HG02884 (cell line): Measurements from ENCODE around the gene OR4A16.

Source experiments
- ATAC-seq: cut with Tn5 transposase; IDR thresholded peaks from one replicate; pipeline ENCODE4 v1.9.1; 2021; ENCODE audit warnings: mild to moderate bottlenecking, moderate library complexity; ENCODE audit not compliant: unreplicated experiment

Gene OR4A16

GRCh38 chr11:55342901-55343300, at the start of gene OR4A16:
TSS of gene OR4A16 (plus strand) at chr11:55343201. CDS start at chr11:55343201, 0 bp downstream.
- no peak for ATAC-seq

DNA sequence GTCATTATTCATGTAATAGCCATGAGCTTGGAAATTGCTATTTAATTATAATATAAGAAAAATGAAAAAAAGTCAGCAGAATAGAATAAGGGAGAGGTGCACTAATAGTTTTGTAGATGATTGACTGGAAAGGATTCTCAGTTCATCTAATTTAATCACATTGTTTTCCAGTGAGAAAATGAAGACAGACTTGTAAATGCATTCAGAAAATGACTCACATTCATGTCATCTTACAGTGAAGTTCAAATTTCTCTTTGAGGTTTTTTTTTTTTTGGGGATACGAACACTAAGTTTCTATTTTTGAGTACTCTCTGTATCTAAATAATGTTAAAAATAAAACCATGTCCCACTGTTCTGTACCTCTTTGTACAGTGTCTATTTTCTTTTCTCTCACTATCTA, 18.5 kb upstream of the OR4A16 start:
- no peak for ATAC-seq

GRCh38 chr11:55345306-55345705, 2.3 kb downstream of the OR4A16 start:
- ATAC-seq, result no peak

DNA sequence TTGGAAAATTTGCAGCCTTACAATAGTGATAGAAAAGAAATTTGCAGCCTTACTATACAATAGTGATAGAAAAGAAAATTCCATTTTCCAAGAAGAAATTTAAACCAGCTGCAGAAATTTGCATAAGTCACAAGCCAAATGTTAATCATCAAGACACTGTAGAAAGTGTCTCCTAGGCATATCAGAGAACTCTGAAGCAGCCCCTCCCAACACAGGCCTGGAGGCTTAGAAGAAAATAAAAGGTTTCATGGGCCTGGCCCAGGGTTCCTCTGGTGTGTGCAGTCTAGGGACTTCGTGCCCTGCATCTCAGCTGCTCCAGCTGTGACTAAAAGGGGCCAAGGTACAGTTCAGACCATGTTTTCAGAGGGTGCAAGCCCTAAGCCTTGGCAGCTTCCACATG, 6.0 kb downstream of the OR4A16 start:
- ATAC-seq, result no peak

DNA sequence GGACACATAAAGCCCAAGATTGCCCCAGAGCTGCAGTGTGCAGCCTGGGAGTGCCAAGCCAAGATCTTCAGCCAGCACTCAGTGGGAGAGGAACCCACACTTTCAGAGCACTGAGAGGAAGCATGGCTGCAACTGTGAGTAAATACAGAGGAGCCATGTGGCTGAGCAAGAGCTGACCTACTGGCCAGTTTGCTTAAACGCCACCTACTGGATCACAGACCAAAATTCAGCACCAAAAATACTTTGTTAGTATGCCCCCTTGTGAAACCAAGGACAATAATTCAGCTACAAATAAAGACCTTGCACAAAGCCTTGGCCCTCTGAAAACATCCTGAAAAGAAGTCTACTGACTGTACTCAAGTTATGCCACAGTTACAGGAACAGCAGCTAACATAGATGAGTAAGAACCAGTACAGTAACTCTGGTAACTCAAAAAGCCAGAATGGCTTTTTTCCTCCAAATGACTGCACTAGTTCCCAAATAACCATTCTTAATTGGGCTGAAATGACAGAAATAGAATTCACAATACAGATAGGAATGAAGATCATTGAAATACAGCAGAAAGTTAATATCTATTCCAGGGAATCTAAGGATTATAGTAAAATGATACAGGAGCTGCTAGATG, 14.7 kb downstream of the OR4A16 start:
- ATAC-seq, result no peak

DNA sequence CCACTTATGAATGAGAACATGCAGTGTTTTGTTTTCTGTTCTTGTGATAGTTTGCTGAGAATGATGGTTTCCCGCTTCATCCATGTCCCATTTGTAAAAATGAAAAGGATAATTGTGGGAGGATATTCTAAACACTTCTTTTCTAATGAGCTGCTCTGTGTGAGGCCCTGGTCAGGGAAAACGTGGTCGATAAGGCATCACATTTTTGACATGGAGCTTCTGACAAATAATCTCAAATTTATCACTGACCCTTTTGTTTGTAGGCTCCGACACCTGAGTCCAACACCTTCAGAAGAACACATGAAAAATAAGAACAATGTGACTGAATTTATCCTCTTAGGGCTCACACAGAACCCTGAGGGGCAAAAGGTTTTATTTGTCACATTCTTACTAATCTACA, 24.7 kb downstream of the OR4A16 start, which contains the start of gene OR4A15:
OR4A15 (plus strand) TSS at position 301 of the 400 bp plus-strand sequence; CDS start at position 301, 0 bp downstream.
- no peak for ATAC-seq
